ENCODE results near the gene WHRN.

Gene WHRN

GRCh38 chr9:114433720-114434255 lies 71.5 kb downstream of the WHRN start:
- Histone ChIP-seq H3K36me3 (ENCODE audit: control insufficient read depth in 5 of 5, insufficient read depth in 5 of 5, low read length in 5 of 5) (no peaks in the 10 kb centered on the region), H3K4me1 (ENCODE audit: control insufficient read depth in 5 of 5, insufficient read depth in 5 of 5, low read length in 5 of 5) (no peaks in the 10 kb centered on the region), H3K27me3 (ENCODE audit: control insufficient read depth in 5 of 5, insufficient read depth in 4 of 5, low read length in 5 of 5) (peaks cover 0 to 4% (median 0%) of the 10 kb centered on the region in 5 donors), H3K4me3 (ENCODE audit: low read depth in 1 of 5, low read length in 5 of 5) (no peak overlapping the region), H3K27ac (ENCODE audit: low read depth, low read length) (no peak overlapping the region), H3K9me3 (ENCODE audit: control insufficient read depth in 5 of 5, low read length in 5 of 5) (no peaks in the 10 kb centered on the region), H3K9ac (ENCODE audit: low read length in 5 of 5) (no peak overlapping the region)

- no peak overlapping the region for H3K9ac ChIP-seq (ENCODE audit: low read length in 5 of 5)
- H3K4me3 ChIP-seq (ENCODE audit: low read depth in 1 of 5, low read length in 5 of 5), result no peak overlapping the region
- no peak overlapping the region for H3K27ac ChIP-seq (ENCODE audit: low read depth, low read length)
- no peaks in the 10 kb centered on the region for H3K4me1 ChIP-seq (ENCODE audit: control insufficient read depth in 5 of 5, insufficient read depth in 5 of 5, low read length in 5 of 5)
- H3K27me3 ChIP-seq (ENCODE audit: control insufficient read depth in 5 of 5, insufficient read depth in 4 of 5, low read length in 5 of 5), result peaks cover 0 to 4% (median 0%) of the 10 kb centered on the region in 5 donors
- no peaks in the 10 kb centered on the region for H3K9me3 ChIP-seq (ENCODE audit: control insufficient read depth in 5 of 5, low read length in 5 of 5)
- H3K36me3 ChIP-seq (ENCODE audit: control insufficient read depth in 5 of 5, insufficient read depth in 5 of 5, low read length in 5 of 5), result no peaks in the 10 kb centered on the region
These were observed 72.2 kb downstream of the WHRN start for GRCh38 chr9:114433086-114433485.

DNA sequence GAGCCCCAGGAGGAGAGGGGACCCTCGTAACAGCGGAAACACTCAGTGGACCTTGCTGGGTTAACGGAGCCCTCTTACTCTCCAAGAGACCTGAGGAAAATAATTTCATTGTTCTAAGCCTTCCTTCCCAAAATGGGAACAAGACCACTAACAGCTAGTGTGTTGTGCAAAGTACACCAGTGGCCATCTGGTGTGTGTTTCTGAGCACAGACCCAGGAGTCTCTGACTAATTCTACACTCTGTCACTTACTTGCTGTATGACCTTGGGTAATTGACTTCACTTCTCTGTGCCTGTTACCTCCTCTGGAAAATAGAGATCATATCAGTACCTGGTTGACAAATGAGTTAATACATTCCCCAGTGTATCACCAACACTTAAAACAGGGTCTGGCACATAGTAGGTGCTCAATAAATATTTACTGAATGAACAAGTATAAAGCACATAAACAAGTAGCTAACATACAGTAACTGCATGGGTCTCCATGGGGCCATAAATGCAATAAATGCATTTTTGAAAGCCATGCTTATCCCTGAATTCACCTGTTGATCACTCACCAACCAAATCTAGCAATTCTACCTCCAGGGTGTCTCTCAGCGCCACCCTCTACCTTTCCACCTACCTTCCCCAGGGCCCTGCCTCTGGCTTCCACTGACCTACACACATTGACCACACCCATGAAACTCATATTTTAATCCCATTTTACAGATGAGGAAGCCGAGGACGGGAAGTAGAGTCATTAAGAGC lies 72.8 kb downstream of the WHRN start:
- no peak overlapping the region for H3K4me3 ChIP-seq (ENCODE audit: low read depth in 1 of 5, low read length in 5 of 5)
- H3K27me3 ChIP-seq (ENCODE audit: control insufficient read depth in 5 of 5, insufficient read depth in 4 of 5, low read length in 5 of 5), result peaks cover 0 to 4% (median 0%) of the 10 kb centered on the region in 5 donors
- no peak overlapping the region for H3K27ac ChIP-seq (ENCODE audit: low read depth, low read length)
- H3K4me1 ChIP-seq (ENCODE audit: control insufficient read depth in 5 of 5, insufficient read depth in 5 of 5, low read length in 5 of 5), result no peaks in the 10 kb centered on the region
- H3K9ac ChIP-seq (ENCODE audit: low read length in 5 of 5), result no peak overlapping the region
- H3K9me3 ChIP-seq (ENCODE audit: control insufficient read depth in 5 of 5, low read length in 5 of 5), result no peaks in the 10 kb centered on the region
- H3K36me3 ChIP-seq (ENCODE audit: control insufficient read depth in 5 of 5, insufficient read depth in 5 of 5, low read length in 5 of 5), result no peaks in the 10 kb centered on the region

GRCh38 chr9:114431770-114432169 lies 73.5 kb downstream of the WHRN start:
- Histone ChIP-seq H3K9ac (ENCODE audit: low read length in 5 of 5) (no peak overlapping the region), H3K27me3 (ENCODE audit: control insufficient read depth in 5 of 5, insufficient read depth in 4 of 5, low read length in 5 of 5) (peaks cover 0 to 4% (median 0%) of the 10 kb centered on the region in 5 donors), H3K27ac (ENCODE audit: low read depth, low read length) (no peak overlapping the region), H3K9me3 (ENCODE audit: control insufficient read depth in 5 of 5, low read length in 5 of 5) (no peaks in the 10 kb centered on the region), H3K4me3 (ENCODE audit: low read depth in 1 of 5, low read length in 5 of 5) (no peak overlapping the region), H3K36me3 (ENCODE audit: control insufficient read depth in 5 of 5, insufficient read depth in 5 of 5, low read length in 5 of 5) (no peaks in the 10 kb centered on the region), H3K4me1 (ENCODE audit: control insufficient read depth in 5 of 5, insufficient read depth in 5 of 5, low read length in 5 of 5) (no peaks in the 10 kb centered on the region)

- Histone ChIP-seq H3K9me3 (ENCODE audit: control insufficient read depth in 5 of 5, low read length in 5 of 5) (no peaks in the 10 kb centered on the region), H3K9ac (ENCODE audit: low read length in 5 of 5) (no peak overlapping the region), H3K4me1 (ENCODE audit: control insufficient read depth in 5 of 5, insufficient read depth in 5 of 5, low read length in 5 of 5) (no peaks in the 10 kb centered on the region), H3K36me3 (ENCODE audit: control insufficient read depth in 5 of 5, insufficient read depth in 5 of 5, low read length in 5 of 5) (no peaks in the 10 kb centered on the region), H3K27me3 (ENCODE audit: control insufficient read depth in 5 of 5, insufficient read depth in 4 of 5, low read length in 5 of 5) (peaks cover 0 to 4% (median 0%) of the 10 kb centered on the region in 5 donors), H3K27ac (ENCODE audit: low read depth, low read length) (no peak overlapping the region), H3K4me3 (ENCODE audit: low read depth in 1 of 5, low read length in 5 of 5) (no peak overlapping the region)
These were observed 74.3 kb downstream of the WHRN start for GRCh38 chr9:114431003-114431402.

- no peak overlapping the region for H3K27ac ChIP-seq (ENCODE audit: low read depth, low read length)
- H3K9me3 ChIP-seq (ENCODE audit: control insufficient read depth in 5 of 5, low read length in 5 of 5), result no peaks in the 10 kb centered on the region
- peaks cover 0 to 4% (median 0%) of the 10 kb centered on the region in 5 donors for H3K27me3 ChIP-seq (ENCODE audit: control insufficient read depth in 5 of 5, insufficient read depth in 4 of 5, low read length in 5 of 5)
- H3K4me1 ChIP-seq (ENCODE audit: control insufficient read depth in 5 of 5, insufficient read depth in 5 of 5, low read length in 5 of 5), result no peaks in the 10 kb centered on the region
- no peak overlapping the region for H3K9ac ChIP-seq (ENCODE audit: low read length in 5 of 5)
- H3K4me3 ChIP-seq (ENCODE audit: low read depth in 1 of 5, low read length in 5 of 5), result no peak overlapping the region
- H3K36me3 ChIP-seq (ENCODE audit: control insufficient read depth in 5 of 5, insufficient read depth in 5 of 5, low read length in 5 of 5), result no peaks in the 10 kb centered on the region
These were observed 74.8 kb downstream of the WHRN start for GRCh38 chr9:114430457-114430856.

- H3K27ac ChIP-seq (ENCODE audit: low read depth, low read length), result no peak overlapping the region
- no peaks in the 10 kb centered on the region for H3K4me1 ChIP-seq (ENCODE audit: control insufficient read depth in 5 of 5, insufficient read depth in 5 of 5, low read length in 5 of 5)
- H3K27me3 ChIP-seq (ENCODE audit: control insufficient read depth in 5 of 5, insufficient read depth in 4 of 5, low read length in 5 of 5), result peaks cover 0 to 4% (median 0%) of the 10 kb centered on the region in 5 donors
- no peaks in the 10 kb centered on the region for H3K36me3 ChIP-seq (ENCODE audit: control insufficient read depth in 5 of 5, insufficient read depth in 5 of 5, low read length in 5 of 5)
- no peak overlapping the region for H3K4me3 ChIP-seq (ENCODE audit: low read depth in 1 of 5, low read length in 5 of 5)
- no peak overlapping the region for H3K9ac ChIP-seq (ENCODE audit: low read length in 5 of 5)
- no peaks in the 10 kb centered on the region for H3K9me3 ChIP-seq (ENCODE audit: control insufficient read depth in 5 of 5, low read length in 5 of 5)
These were observed 75.8 kb downstream of the WHRN start for GRCh38 chr9:114429488-114429887.

GRCh38 chr9:114428466-114428865 lies 76.8 kb downstream of the WHRN start:
- H3K27ac ChIP-seq (ENCODE audit: low read depth, low read length), result no peak overlapping the region
- peaks cover 0 to 4% (median 0%) of the 10 kb centered on the region in 5 donors for H3K27me3 ChIP-seq (ENCODE audit: control insufficient read depth in 5 of 5, insufficient read depth in 4 of 5, low read length in 5 of 5)

GRCh38 chr9:114427644-114428043 lies 77.6 kb downstream of the WHRN start:
- H3K4me3 ChIP-seq (ENCODE audit: low read depth in 1 of 5, low read length in 5 of 5), result no peak overlapping the region
- no peak overlapping the region for H3K9ac ChIP-seq (ENCODE audit: low read length in 5 of 5)
- no peaks in the 10 kb centered on the region for H3K9me3 ChIP-seq (ENCODE audit: control insufficient read depth in 5 of 5, low read length in 5 of 5)
- H3K27me3 ChIP-seq (ENCODE audit: control insufficient read depth in 5 of 5, insufficient read depth in 4 of 5, low read length in 5 of 5), result peaks cover 0 to 4% (median 0%) of the 10 kb centered on the region in 5 donors
- H3K4me1 ChIP-seq (ENCODE audit: control insufficient read depth in 5 of 5, insufficient read depth in 5 of 5, low read length in 5 of 5), result no peaks in the 10 kb centered on the region
- no peaks in the 10 kb centered on the region for H3K36me3 ChIP-seq (ENCODE audit: control insufficient read depth in 5 of 5, insufficient read depth in 5 of 5, low read length in 5 of 5)
- H3K27ac ChIP-seq (ENCODE audit: low read depth, low read length), result no peak overlapping the region

More at GRCh38 chr9:114428466-114428865, 76.8 kb downstream of the WHRN start:
- Histone ChIP-seq H3K9me3 (ENCODE audit: control insufficient read depth in 5 of 5, low read length in 5 of 5) (no peaks in the 10 kb centered on the region), H3K36me3 (ENCODE audit: control insufficient read depth in 5 of 5, insufficient read depth in 5 of 5, low read length in 5 of 5) (no peaks in the 10 kb centered on the region), H3K4me3 (ENCODE audit: low read depth in 1 of 5, low read length in 5 of 5) (no peak overlapping the region), H3K9ac (ENCODE audit: low read length in 5 of 5) (no peak overlapping the region), H3K4me1 (ENCODE audit: control insufficient read depth in 5 of 5, insufficient read depth in 5 of 5, low read length in 5 of 5) (no peaks in the 10 kb centered on the region)

DNA sequence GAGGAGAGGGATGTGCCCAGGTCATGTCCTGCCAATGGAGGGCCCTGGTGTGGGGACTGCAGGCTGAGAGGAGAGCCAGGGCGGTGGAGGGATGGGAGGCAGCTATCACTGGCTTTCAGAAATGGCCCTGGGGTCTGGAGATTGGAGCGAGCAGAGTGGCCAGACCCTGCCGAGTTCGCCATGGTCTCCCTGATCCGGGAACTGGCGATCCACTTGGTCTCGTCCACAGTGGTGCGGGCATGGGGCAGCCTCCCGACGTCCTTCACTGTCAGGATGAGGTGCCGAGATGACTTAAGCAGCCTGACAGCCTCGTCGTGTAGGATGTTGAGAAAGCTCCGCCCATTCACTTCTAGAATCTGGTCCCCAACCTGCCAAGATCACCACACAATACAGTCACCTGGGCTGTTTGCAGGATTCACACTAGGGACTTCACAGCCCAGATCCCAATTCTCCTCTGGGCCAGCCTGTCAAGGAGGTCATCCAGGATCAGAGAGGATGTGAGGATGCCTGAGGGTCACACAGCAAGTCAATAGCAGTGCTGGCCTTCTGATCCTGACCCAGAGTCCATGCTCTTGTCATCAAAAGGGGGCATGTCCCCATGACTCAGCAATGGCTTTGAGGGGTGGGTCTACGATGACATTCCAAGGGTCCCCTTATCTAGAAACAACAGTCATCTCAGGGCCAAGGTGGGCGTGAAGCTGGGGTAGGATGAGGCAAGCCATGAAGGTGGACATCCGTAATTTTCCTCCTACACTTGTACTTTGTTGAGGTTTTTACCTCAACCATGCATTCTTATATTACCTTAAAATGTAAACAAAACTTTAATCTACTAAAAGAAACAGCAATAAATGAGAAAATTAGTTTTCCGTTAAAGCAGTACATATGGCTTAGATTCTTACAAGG lies 79.0 kb downstream of the WHRN start:
- Histone ChIP-seq H3K9ac (ENCODE audit: low read length in 5 of 5) (no peak overlapping the region), H3K36me3 (ENCODE audit: control insufficient read depth in 5 of 5, insufficient read depth in 5 of 5, low read length in 5 of 5) (no peaks in the 10 kb centered on the region)

More for the DNA sequence above, 79.0 kb downstream of the WHRN start:
- H3K4me3 ChIP-seq (ENCODE audit: low read depth in 1 of 5, low read length in 5 of 5), result no peak overlapping the region
- H3K9me3 ChIP-seq (ENCODE audit: control insufficient read depth in 5 of 5, low read length in 5 of 5), result no peaks in the 10 kb centered on the region
- no peaks in the 10 kb centered on the region for H3K4me1 ChIP-seq (ENCODE audit: control insufficient read depth in 5 of 5, insufficient read depth in 5 of 5, low read length in 5 of 5)
- H3K27ac ChIP-seq (ENCODE audit: low read depth, low read length), result no peak overlapping the region
- peaks cover 0 to 2% (median 0%) of the 10 kb centered on the region in 5 donors for H3K27me3 ChIP-seq (ENCODE audit: control insufficient read depth in 5 of 5, insufficient read depth in 4 of 5, low read length in 5 of 5)
